GM18861 (cell line): ENCODE data around the gene PACSIN2.

ENCODE experiments used
- ATAC-seq: cut with Tn5 transposase; IDR thresholded peaks from one replicate; pipeline ENCODE4 v1.9.1; 2021; ENCODE audit not compliant: unreplicated experiment

Gene PACSIN2

DNA sequence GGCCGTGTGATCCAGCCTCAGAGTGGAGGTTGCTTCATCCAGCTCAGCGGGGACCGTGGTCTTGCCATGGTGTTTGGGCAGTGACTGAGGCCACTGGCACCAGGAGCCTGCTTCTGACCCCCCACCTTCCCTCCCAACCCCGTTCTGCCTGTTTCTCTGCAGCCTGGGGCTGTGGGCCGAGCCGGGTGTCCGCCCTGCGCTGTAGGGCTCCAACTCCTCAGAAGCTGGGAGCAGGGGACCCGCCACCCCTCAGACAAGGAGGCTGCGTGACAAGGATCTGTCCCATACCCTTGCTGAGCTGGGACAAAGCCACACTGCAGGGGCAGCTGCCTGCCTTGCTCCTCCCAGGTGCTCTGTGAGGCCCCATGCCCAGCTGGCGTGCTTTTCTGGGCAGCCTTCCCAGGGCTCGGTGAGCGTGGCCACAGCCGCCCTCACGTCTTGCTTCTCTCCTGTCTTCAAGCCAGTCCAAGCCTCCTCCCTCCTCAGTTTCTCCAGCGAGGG lies 146.1 kb downstream of the PACSIN2 start:
- no peak for ATAC-seq

GRCh38 chr22:42866100-42866499 lies 148.8 kb downstream of the PACSIN2 start:
- no peak for ATAC-seq

DNA sequence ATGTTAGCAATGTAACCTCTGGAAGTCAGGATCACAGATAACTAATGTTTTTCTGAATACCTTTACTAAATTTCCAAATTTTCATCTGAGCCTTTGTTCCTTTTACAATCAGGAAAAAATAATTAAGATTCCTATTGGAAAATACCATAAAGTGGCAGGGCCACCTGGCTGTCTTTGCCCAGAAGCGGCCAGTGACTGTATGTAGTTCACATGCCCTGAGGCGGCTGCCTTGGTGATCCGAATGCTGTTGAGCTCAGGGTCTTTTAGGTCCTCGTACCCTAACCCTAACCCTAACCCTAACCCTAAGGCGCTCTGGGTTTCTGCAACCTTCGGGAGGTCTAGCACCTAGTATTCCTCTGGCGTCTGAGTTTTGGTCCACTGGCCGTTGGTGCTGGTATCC lies 149.4 kb downstream of the PACSIN2 start:
- ATAC-seq, result no peak

DNA sequence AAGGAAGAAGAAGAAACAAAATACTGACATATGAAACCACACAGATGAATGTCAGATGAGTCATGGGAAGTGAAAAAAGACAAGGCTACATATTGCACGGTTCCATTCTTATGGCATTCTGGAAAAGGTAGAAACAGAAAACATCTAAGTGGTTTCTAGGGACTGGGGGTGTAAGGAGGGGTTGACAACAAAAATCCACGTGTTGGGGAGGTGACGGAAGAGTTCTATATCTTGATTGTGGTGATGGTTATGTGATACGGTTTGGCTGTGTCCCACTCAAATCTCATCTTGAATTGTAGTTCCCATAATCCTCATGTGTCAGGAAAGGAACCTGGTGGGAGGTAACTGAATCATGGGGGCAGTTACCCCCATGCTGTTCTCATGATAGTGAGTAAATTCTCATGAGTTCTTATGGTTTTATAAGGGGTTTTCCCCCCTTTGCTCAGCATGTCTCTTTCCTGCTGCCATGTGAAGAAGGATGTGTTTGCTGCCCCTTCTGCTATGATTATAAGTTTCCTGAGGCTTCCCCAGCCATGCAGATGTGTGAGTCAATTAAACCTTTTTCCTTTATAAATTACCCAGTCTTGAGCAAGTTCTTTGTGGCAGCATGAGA lies 151.5 kb downstream of the PACSIN2 start:
- ATAC-seq, result no peak

DNA sequence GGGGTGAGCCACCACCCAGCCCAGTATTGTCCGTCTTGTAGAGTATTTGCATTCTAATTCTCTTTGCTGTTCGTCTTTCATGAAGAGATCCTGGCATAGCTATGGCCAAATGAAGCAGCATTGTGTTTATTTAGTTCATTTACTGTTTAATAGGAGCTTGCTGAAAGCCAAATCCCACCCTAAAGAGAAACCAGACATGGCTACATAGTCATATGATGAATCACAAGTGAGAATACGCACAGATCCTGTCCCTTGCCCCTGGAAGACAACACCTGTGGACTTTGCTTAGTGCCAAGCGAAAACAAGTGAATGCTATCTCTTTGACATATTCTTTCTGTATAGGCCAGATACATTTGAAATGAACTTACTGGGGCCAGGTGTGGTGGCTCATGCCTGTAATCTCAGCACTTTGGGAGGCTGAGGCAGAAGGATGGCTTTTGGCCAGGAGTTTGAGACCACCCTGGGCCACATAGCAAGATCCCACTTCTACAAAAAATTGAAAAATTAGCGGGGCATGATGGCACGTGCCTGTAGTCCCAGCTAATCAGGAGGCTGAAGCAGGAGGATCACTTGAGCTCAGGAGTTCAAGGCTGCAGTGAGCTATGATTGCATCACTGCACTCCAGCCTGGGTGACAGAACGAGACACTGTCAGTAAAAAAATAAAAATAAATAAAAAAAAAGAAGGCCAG lies 152.8 kb downstream of the PACSIN2 start:
- ATAC-seq, result no peak

- ATAC-seq, result no peak
Observed at GRCh38 chr22:42860968-42861367, 154.0 kb downstream of the PACSIN2 start.

GRCh38 chr22:42857845-42858481 lies 157.0 kb downstream of the PACSIN2 start:
- no peak for ATAC-seq

DNA sequence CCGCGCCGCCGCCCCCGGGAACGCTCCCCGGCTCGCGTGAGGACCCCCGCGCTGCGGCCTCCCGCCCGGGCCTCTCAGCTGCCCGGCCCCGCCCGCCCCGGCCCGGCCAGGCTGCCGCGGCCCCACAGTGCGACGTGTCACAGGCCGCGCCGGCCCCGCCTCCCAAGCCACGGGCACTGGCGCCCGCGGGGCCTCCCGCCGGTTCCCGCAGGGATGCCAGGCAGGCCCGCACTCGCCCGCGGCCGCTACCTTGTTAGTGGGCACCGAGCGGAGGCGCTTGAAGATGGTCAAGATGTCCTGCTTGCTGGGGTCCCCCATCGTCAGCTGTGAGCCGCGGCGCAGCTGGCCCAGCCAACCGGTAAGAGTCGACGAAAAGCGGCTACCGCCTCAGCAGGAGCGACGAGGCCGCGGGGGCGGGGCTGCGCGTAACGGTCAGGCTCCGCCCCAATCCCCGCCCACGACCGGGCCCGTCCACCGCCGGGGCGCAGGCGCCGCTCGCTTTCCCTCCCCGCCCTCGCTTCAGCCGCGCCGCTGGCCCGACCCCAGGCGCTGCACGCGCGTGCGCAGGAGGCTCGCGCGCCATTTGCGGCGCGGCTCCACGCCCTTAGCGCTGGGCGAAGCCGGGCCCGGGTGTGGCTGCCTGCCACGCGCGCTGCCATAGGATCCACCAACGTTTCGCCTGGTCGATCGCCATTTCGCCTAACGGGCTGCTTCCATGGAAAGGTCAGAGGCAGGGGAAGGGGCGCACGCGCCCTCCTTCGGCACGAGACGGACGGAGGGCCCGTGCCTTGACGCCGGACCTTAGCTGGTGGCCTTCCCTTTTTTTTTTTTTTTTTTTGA lies 157.9 kb downstream of the PACSIN2 start, which contains the start of gene ARFGAP3:
Gene ARFGAP3 (minus strand): TSS at position 409 of the 840 bp plus-strand sequence. CDS start 91 bp downstream, at position 318.
- peak; percentile 69 for ATAC-seq

GRCh38 chr22:42856179-42856864 lies 158.6 kb downstream of the PACSIN2 start:
- peak; percentile 9 for ATAC-seq

GRCh38 chr22:42855721-42856120 lies 159.2 kb downstream of the PACSIN2 start:
- ATAC-seq, result no peak

DNA sequence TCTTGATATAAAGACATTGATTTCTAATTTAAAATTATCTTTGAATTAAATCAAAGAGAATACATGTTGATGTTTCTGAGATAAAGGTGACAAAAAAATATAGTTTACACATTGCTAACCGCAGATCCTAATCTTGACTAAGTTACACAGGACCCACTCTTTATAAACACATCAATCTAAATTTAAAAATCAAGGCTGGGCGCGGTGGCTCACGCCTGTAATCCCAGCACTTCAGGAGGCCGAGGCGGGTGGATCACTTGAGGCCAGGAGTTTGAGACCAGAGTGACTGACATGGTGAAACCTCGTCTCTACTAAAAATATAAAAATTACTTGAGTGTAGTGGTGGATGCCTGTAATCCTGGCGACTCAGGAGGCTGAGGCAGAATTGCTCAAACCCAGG lies 159.7 kb downstream of the PACSIN2 start:
- ATAC-seq, result no peak

DNA sequence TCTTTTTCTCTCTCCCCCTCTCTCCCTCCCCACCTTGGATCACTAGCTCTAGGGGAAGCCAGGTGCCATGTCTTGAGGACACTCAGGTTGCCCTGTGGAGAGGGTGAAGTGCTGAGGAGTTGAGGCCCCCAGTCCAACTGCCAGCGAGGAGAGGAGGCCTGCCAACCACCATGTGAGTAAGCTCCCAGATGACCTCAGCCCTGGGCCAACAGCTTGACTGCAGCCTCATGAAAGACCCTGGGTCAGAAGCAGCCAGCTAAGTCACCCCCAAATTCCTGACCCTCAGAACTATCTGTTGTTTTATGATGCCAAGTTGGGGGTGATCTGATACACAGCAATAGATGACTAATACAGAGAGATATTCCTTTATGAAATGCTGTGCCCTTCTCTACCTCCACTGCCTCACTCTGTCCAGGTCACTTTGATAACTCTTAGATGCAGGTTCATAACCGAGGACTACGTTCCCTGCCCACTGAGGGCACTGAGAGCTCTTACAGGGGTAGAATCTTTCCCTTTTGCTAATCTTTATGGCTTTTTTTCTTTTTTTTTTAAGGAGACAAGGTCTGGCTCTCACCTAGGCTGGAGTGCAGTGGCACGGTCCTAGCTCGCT lies 165.9 kb downstream of the PACSIN2 start:
- no peak for ATAC-seq

- no peak for ATAC-seq
Observed at GRCh38 chr22:42847110-42847509, 167.8 kb downstream of the PACSIN2 start.

- ATAC-seq, result no peak
Observed at GRCh38 chr22:42844756-42845155, 170.2 kb downstream of the PACSIN2 start.

- ATAC-seq, result no peak
Observed at GRCh38 chr22:42842658-42843370, 172.1 kb downstream of the PACSIN2 start.

DNA sequence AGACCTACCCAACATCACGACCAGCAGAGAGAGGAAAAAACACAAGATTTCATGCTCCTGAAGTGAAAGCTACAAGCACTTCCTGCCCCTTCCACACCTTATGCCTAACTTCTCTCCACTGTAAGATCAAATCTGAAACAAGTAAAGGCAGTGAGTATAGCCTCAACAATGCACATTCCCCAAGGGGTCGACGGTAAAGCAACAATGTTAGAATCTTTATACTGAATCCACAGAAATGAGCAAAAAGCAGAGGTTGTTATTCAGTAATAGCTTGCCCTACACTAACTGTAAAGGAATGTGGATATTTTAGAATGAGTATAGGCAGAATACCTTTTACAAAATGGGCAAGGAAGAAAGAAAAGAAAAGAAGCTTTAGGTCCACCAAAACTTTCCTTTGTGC lies 173.5 kb downstream of the PACSIN2 start:
- no peak for ATAC-seq

DNA sequence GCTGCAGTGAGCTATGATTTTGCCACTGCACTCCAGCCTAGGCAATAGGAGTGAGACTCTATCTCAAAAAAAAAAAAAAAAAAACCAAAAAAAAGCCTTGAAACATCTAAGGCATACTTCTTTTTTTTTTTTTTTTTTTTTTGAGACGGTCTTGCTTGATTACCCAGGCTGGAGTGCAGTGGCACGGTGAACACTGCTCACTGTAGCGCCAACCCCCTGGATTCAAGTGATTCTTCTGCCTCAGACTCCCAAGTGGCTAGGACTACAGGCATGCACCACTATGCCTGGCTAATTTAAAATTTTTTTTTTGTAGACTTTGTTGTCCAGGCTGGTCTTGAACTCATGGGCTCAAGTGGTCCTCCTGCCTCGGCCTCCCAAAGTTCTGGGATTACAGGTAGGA lies 177.4 kb downstream of the PACSIN2 start:
- ATAC-seq, result no peak

DNA sequence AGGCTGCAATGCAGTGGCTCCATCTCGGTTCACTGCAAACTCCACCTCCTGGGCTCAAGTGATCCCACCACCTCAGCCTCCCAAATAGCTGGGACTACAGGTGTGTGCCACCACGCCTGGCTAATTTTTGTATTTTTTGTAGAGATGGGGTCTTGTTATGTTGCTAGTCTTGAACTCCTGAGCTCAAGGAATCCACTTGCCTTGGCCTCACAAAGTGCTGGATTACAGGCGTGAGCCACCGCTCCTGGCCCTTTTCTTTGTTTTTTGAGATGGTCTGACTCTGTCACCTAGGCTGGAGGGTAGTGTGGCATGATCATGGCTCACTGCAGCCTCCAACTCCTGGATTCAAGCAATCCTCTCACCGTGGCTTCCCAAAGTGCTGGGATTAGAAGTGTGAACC lies 178.9 kb downstream of the PACSIN2 start:
- ATAC-seq, result no peak

GRCh38 chr22:42834177-42834949 lies 180.6 kb downstream of the PACSIN2 start:
- ATAC-seq, result no peak
